Stimulated activated CD4-positive, alpha-beta T cell treated with anti-CD3 and anti-CD28 coated beads, Interleukin-2, amount 100 ng/mL, for 48 hours (primary cell): ENCODE data around the gene ATP6V0A4.
"Not testable (repeated sequence)": the region's sequence is repeated elsewhere in the genome, so short reads cannot be mapped to it uniquely, and the experiment has no call there.

Source experiments
- DNase-seq, 2 donors: peaks; one replicate each; pipeline ENCODE4 v3.0.0-alpha.2; 2020

Gene ATP6V0A4

DNA sequence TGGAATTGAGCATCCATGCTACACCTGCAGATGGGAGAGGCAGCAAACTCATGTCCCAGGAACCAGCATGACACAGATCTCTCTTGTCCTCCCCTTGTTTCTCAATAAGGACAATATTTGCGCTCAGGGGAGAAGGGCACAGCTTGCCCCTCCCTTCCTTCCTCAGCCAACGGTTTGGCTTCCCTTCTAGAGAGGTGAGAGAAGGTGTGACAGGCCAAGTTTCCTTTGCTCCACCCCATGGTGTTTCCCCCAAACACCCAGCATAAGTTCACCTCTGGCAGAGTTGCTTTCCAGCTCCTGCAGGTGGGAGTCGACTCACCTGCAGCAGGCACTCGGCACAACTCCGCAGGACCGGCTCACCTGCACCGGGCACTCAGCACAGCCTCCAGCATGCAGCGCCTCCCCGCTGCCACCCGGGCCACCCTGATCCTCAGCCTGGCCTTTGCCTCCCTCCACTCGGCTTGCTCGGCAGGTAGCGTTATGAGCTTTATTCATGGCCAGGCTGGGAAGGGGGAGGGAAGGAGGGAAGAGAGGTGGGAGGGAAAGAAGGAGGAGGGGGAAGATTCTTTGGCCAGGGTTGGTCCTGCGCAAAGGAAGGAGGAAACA, at the start of gene ATP6V0A4, which contains the start of gene TMEM213:
TSS of gene ATP6V0A4 (minus strand) at position 482 of the 606 bp plus-strand sequence. CDS start 26,949 bp downstream, outside the sequence.
TSS of gene TMEM213 (plus strand) at position 280 of the 606 bp plus-strand sequence. CDS start at position 391, 111 bp downstream.
- DNase-seq = no peak

DNA sequence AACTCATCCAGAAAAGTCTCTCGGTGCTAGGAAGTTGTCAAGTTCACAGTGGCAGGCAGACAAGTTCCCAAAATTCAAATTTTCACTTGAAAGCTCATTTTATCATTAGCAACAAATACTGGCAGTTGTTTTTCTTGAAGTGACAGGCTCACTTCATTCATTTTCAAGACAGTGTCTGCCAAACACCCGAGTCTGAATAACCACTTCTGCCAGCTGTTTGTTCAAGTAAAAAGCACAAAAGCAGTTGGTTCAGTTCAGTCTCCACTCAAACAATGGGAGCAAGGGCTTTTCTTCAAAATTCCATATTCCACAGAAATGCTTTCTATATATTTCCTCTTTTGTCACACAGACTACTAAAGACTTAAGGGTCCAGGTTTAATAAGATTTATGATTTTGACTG, 47.7 kb upstream of the ATP6V0A4 start:
- DNase-seq = no peak

DNA sequence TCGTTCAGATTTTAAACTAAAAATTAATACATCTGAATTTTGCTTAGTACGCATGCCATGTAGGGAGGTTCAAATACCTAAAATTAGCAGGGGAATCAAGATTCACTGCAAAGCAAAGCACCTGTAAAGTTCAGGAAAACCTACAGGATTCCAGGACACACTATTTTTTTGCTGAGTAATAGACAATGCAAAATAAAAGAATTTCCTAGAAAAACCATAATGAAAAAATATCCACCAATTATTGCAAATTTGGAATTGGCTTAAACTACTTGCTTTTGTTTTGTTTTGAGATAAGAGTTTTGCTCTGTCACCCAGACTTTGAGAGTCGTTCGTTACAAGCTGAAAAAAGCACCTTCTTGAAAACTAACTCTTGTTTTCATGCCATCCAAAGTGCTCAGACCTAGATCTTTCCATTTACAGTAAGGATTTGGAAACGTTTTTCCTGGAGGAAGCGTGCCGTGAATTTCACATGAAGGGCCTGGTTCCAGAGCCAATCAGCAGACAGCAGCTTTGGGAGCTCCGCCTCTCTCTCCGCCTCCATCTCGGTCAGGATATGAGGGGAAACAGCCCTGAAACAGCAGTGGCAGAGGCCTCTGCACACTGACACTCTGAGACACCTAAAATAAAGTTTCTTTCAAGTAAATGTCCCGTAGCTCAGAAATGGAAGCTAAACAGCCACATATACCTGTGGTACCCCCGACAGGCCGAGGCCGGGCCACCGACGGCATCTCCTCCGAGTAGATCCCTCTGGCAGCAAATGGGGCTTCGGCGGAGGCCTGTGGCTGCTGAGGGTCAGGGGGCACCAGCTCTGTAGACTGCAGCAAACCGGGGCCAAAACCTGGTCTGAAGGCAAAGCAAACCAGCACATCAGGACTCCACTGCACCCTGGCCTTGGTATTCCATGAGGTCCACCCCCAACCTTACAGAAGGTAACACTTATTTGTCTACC, 45.9 kb upstream of the ATP6V0A4 start:
- DNase-seq = no peak

DNA sequence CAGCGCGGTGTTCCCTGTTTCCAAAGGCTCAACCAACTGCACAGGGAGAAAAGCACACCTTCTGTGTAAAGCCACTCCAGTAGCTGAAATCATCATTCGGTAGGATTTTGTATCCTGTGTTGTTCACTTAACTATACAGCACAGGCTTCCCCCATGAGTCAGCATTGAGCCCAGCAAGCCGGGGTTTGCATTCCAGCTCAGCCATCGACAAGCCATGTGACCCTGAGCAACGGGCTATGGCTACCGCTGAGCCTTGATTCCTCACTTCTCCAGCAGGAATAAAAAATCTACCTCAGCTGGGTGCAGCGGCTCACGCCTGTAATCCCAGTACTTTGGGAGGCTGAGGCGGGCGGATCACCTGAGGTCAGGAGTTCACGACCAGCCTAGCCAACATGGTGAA, 44.1 kb upstream of the ATP6V0A4 start:
- no peak for DNase-seq

DNA sequence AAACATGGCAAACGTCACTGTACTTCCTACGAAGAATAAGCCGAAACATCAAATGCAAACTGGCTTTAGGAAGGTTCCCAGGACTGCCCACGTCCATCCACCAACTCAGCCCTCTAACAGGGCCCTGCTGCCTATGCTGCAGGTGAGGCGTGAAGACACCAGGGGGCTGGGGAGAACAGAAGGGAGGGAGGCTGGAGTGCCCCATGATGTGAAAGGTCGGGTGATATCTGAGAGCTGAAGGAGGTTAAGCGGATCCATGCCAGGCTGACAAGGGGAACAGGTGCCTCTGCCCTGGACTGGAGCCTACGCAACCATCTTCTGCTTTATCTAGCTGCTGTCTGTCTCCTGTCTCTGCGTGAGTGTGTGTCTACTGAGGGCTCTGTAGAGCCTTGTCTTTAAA, 40.2 kb upstream of the ATP6V0A4 start:
- DNase-seq = no peak

DNA sequence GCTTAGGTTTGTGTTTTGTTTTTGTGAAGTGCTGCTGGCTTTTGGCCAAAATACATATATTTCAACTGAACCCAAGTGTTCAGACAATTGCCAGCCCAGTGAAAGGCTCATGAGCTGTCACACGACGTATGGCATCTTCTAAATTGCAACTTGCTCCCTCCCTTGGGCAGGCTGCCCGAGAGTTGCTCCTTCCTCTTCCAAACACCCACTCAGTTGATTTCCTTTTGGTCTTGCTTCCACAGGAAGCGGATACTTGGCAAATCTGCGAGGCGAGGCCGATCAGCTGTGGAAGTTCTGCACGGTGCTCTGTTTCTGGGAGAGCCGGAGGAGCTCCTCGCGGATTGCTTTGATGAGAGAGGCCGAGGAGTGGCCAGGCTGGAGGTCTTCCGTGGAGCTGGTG, 39.6 kb upstream of the ATP6V0A4 start:
- no peak for DNase-seq

DNA sequence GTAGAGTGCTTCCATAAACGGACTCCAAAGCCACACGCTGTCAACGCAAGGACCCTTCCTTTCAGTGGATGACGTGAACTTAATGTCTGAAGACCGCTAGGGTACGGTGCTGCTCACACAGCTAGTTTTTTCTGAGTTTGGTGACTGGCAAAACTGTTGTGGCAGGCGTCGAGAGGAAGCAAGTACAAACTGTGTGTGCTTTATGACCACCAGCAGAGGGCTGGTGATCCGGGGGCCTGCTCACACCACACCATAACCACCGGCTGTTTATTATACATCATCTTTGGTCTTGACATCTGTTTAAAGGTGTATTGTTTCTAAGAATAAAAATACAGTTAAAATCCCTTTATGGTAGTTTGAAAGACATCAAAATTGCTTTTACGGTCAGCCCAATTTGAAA, 37.1 kb upstream of the ATP6V0A4 start:
- DNase-seq = no peak

DNA sequence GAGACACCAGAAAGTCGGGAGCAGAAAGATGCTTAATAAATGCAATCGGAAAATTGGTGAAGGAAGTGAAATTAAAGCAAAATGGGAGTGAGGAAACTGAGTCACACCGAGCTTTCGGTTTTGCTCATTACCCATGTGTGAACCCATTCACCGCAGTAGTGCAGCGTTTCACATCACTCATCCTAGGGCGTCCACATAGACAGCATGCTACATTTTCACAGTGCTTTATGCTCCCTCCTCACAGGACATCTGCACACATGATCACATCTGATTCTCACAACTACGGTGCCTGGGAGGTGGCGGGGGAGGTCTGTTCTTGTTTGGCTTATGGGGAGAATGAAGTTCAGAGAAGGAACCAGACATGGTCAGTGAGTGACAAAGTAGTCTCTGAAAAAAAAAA, 36.6 kb upstream of the ATP6V0A4 start:
- peak; percentile 12 to 14 for DNase-seq

DNA sequence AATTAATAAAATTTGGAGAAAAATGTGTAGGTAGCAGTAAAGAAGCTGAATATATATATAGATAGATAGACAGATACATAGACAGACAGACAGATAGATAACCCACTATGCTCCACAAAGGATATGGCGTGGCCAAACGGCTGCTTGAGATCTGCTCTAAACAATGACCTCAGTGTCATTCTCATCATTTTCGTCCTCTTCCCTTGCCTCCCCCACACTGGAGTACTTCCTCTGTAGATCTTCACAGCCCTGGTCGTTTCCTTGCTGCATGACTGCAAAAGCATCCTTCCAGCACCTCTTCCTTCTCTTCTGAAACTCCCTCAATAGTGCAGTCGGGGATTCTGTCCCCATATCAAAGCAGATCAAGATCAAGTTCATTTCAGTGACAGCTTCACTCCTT, 35.6 kb upstream of the ATP6V0A4 start:
- DNase-seq = no peak

DNA sequence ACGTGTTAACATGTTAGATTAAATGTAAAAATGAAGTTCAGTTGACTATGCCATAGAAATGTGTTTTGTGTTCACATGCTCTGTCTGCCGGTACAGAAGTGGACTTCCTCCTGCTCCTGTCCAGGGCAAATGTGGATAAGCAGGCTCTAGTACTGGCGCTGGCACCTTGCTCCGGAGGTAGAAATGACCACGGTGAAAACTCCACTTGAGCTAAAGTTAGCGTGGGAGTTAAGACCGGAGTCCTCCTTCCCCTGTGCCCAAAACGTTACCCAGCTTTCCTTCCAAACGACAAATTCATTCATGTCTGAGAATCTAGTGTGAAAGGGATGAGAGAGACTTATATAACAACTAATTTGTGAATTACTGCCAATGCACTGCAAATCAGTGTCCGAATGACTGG, 35.0 kb upstream of the ATP6V0A4 start:
- DNase-seq = no peak

DNA sequence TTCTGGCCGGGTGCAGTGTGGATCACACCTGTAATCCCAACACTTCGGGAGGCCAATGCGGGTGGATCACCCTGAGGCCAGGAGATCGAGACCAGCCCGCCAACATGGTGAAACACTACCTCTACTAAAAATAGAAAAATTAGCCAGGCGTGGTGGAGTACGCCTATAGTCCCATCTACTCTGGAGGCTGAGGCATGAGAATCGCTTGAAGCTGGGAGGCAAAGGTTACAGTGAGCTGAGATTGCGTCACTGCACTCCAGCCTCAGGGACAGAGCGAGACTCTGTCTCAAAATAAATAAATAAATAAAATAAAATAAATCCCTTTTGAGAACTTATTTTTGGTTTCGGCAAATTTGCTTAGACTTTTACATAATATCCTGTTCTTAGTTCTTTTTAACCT, 31.3 kb upstream of the ATP6V0A4 start:
- DNase-seq = no peak

DNA sequence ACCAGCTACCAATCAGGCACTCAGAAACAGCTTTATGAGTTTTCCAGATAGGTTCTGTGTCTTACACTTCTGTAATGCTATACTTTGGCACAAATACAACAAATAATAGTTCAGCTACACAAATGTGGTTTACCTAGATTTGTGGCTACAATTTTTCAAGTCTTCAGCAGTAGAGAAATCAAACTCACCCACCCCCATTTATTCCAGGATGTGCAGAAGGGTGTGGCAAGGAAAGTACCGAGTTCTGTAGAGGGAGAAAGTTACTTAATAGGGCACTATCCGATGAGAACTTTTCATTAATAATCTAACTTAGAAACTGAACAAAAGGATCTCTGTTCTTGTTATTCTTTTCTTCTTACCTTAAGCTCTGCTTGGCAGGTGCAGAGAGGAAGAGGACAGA, 30.3 kb upstream of the ATP6V0A4 start:
- DNase-seq = no peak

DNA sequence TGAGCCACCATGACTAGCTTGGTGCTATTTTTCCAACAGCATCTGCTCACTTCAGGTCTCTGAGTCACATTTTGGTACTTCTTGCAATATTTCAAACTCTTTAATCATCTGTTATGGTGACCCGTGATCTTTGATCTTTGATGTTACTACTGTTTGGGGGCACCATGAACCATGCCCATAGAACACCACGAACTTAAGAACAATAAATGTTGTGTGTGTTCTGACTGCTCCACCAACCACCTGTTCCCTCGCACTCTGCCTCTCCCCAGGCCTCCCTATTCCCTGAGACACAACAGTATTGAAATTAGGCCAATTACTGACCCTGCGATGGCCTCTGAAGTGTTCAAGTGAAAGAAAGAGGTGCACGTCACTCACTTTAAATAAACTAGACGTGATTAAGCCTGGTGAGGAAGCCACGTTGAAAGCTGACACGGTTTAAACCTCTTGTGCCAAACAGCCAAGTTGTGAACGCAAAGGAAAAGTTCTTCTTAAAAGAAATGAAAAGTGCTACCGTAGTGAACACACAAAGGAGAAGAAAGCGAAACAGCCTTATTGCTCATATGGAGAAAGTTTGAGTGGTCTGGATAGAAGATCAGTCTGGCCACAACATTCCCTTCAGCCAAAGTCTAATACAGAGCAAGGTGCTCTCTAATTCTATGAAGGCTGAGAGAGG, 27.2 kb upstream of the ATP6V0A4 start:
- no peak for DNase-seq

DNA sequence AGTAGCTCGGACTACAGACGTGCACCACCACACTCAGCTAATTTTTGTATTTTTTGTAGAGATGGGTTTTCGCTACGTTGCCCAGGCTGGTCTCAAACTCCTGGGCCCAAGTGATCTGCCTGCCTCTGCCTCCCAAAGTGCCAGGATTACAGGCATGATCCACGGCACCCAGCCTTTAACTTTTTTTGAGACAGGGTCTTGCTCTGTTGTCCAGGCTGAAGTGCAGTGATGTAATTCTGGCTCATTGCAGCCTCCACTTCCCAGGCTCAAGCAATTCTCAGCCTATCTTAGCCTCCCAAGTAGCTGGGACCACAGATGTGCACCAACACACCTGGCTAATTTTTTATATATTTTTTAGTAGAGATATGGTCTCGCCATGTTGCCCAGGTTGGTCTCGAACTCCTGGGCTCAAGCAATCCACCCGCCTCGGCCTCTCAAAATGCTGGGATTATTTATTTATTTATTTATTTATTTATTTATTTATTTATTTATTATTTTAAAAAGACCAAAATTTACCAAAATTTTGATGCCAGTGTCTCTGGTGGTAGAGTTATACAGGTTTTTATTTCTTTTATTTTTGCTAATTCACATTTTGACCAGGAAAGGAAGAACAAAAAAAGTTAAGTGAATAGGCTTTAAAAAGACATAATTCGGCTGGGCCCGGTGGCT, 25.0 kb upstream of the ATP6V0A4 start:
- DNase-seq = no peak

DNA sequence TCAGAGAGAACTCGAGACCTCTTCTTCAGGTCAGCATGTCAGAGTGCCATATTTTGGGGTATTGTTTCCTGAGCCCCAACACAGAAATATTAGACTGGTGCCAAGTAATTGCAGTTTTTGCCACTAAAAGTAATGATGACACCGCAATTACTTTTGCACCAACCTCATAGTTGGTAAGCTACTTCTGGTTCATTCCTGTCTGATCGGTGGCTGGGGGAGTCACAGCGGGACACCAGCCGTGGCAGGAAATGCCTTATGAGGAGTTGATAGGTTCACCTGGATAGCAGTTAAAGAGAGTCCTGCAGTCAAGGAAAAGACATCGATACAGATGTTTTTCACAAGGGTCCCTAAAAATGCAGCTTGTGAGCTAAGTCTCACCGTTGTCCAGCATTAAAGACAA, 23.9 kb upstream of the ATP6V0A4 start:
- no peak for DNase-seq

DNA sequence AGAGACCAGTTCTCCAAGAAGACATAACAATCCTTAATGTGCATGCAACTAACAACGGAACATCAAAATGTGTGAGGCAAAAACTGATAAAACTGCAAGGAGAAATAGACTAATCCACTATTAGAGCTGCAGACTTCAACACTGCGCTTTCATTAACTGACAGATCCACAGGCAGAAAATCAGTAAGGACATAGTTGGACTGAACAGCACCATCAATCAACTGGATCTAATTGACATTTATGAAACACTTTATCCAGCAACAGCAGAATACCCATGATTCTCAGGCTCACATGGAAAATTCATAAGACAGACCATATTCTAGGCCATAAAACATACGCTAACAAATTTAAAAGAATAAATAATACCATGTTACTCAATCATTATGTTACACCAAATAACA, 21.6 kb upstream of the ATP6V0A4 start:
- no peak for DNase-seq

DNA sequence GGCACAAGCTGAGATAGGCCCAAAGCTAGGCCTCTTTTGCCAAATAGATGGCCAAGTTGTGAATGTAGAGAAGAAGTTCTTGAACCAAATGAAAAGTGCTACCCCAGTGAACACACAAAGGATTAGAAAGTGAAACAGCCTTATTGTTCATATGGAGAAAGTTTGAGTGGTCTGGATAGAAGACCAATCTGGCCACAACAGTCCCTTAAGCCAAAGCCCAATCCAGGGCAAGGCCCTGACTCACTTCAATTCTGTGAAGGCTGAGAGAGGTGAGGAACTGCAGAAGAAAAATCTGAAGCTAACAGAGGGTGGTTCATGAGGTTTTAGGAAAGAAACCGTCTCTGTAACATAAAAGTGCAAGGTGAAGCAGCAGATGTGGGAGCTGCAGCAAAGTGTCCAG, 18.7 kb upstream of the ATP6V0A4 start:
- no peak for DNase-seq

DNA sequence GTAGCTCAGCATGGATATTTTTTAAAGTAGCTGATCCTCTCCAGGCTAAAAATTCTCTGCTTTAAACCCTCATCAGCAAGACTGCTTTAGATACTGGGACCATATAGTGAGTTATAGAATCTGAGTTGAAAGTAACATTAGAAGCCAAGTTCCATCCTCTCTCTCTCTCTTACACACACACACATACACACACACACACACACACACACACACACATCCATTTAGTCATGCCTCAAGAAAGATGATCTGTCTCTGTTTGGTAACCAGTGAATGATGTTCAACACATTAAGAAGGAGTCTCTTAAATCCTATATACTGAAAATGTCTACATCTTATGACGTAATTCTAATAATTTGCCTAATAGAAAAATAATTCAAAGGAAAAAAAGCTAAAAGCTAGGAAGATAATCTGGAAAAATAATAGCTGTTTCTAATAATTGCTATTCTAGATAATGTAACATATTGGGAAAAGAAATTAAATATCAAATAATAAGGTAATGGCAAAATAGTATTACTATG, 16.9 kb upstream of the ATP6V0A4 start:
- DNase-seq = no peak

DNA sequence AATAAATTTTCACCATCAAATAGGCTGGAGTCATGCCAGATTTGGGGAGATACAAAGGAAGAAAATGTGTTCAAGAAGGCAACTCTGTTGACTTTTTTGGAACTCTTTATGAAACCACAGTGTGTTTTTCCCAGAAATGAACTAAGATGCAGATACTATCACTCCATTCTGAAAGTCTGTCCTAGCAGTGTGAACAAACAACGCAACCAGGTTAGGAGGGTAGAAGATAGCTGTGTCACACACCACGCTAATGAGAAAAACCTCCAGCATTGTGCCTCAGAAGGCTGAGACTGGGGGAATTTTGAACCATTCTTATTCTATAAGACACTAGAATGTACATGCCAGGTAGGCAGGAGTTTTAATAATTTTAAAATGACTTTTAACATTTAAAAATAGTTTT, 15.9 kb upstream of the ATP6V0A4 start:
- no peak for DNase-seq

DNA sequence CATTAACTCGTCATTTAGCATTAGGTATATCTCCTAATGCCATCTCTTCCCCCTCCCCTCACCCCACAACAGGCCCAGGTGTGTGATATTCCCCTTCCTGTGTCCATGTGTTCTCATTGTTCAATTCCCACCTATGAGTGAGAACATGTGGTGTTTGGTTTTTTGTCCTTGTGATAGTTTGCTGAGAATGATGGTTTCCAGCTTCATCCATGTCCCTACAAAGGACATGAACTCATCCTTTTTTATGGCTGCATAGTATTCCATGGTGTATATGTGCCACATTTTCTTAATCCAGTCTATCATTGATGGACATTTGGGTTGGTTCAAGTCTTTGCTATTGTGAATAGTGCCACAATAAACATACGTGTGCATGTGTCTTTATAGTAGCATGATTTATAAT, 13.3 kb upstream of the ATP6V0A4 start:
- not testable (repeated sequence) for DNase-seq

DNA sequence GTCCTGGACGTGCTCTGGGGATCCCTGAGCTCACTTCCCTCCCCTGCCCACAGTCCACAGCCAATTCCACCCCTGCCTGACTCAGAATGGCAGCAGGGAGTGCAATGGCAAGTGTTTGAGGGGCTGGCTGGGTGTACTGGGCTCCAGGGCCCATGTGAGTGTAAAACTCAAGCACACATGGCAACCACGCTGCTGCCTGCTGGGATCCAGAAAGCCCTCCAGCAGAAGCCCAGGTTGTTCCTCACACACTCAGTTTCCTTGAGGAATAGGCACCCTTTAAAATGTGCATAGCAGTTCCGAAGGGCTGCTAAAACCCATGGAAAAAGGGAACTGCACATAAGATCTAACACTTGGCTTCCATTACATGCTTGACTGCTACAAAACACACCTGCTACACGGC, 11.3 kb upstream of the ATP6V0A4 start:
- no peak for DNase-seq

DNA sequence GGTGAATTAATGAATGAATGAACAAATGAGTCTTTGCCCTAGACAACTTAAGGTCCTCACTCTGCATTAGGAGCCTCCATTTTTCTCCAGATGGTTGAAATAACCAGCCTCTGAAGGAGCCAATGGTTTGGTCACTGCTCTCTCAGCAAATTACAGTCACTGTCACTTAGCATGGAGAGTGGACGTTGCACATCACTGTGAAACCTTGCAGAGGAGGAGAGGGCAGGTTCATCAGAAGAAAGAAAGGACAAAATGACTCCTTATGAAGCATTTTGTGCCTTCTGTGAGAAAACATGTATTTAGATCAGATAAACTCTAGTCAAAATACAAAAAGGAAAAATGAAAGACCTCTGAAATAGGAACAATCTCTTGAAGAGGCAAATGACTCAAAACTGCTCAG, 6.6 kb upstream of the ATP6V0A4 start:
- DNase-seq = no peak

DNA sequence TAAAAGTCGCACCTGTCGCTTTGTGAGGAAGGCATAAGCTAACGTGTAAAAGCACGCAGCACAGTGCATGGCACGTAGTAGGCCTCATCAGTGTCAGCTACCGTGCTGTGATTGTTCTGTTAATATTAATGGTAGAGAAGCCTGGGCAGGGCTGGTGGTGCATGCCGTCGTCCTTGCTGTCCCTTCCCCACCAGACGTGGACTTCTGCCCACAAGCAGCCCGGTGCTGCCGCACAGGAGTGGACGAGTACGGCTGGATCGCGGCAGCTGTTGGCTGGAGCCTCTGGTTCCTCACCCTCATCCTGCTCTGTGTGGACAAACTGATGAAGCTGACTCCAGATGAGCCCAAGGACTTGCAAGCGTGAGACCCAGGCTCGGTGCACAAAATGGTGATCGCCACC, 4.7 kb upstream of the ATP6V0A4 start:
- no peak for DNase-seq
